ENCODE measurements around the gene ZMYM4. TPM values are rescaled to one million over a fixed set of nuclear protein-coding genes. Genes with fewer than 3 reads are reported as not detected.

ZMYM4 gene
- total RNA-seq, 1 donor from 2014 or later, result 19.8 TPM

DNA sequence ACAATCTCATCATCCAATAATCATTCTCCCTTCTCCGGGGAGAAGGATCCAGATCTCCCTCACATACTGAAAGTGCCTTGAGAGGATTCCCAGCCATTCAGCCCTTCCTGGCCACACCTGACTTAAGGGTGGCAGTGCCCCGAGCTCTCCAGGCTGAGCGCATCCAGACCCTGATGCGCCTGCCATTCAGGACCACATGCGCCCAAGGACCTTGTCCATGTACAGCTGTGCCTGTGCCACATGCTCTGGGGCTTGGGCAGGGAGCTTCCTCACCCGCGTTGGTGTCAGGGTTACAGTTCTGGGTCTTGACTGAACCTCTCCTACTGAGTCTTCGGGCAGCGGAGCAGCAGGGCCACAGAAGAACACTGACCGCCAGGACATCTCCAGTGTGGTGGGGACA, 167.6 kb downstream of the ZMYM4 start:
- DNase-seq (ENCODE audit: low read depth), result no peak
- no peak overlapping the region for H3K4me3 ChIP-seq (ENCODE audit: low read depth, low read length)
- TF ChIP-seq, protein P1, sequence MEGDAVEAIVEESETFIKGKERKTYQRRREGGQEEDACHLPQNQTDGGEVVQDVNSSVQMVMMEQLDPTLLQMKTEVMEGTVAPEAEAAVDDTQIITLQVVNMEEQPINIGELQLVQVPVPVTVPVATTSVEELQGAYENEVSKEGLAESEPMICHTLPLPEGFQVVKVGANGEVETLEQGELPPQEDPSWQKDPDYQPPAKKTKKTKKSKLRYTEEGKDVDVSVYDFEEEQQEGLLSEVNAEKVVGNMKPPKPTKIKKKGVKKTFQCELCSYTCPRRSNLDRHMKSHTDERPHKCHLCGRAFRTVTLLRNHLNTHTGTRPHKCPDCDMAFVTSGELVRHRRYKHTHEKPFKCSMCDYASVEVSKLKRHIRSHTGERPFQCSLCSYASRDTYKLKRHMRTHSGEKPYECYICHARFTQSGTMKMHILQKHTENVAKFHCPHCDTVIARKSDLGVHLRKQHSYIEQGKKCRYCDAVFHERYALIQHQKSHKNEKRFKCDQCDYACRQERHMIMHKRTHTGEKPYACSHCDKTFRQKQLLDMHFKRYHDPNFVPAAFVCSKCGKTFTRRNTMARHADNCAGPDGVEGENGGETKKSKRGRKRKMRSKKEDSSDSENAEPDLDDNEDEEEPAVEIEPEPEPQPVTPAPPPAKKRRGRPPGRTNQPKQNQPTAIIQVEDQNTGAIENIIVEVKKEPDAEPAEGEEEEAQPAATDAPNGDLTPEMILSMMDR (conservative IDR thresholded peaks at IDR 0.05; ENCODE audit: low read depth, low read length), result no peak

DNA sequence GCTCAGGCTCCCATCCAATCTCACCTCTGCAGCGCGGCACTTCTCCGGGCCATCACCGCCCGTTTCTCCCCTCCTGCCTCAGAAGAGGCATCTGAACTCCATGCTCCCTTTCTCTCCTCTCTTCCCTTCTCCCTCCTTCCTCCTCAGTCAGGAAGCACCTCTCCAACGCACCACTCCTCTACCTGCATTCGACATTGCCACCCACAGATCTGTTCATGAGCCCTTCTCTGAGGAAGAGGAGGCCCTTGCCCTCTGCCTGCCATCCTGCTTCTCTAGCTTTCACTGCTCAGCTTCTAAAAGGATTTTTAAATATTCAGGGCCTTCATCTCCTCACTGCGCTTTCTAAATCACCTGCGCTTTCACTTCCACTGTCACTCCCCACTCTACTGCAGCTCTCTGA, 168.7 kb downstream of the ZMYM4 start:
- H3K4me3 ChIP-seq (ENCODE audit: low read depth, low read length), result no peak overlapping the region
- TF ChIP-seq, protein P1 (conservative IDR thresholded peaks at IDR 0.05; ENCODE audit: low read depth, low read length), result no peak
- DNase-seq (ENCODE audit: low read depth), result no peak

DNA sequence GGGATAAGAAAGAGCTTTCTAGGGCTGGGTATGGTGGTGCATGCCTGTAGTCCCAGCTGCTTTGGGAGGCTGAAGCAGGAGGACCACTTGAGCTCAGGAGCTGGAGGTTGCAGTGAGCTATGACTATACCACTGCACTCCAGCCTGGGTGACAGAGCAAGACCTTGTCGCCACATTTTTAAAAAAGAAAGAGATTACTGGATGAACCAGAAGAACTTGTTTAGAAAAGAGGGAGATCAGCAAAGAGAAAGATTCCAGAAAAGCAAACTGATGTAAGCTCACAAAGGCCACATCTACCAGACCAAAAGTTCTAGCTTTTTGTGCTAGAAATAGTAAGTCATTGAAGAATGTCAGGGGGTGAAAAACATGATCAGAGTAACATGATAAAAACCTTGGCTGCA, 171.1 kb downstream of the ZMYM4 start:
- H3K4me3 ChIP-seq (ENCODE audit: low read depth, low read length), result no peak overlapping the region
- TF ChIP-seq, protein P1 (conservative IDR thresholded peaks at IDR 0.05; ENCODE audit: low read depth, low read length), result no peak
- no peak for DNase-seq (ENCODE audit: low read depth)

DNA sequence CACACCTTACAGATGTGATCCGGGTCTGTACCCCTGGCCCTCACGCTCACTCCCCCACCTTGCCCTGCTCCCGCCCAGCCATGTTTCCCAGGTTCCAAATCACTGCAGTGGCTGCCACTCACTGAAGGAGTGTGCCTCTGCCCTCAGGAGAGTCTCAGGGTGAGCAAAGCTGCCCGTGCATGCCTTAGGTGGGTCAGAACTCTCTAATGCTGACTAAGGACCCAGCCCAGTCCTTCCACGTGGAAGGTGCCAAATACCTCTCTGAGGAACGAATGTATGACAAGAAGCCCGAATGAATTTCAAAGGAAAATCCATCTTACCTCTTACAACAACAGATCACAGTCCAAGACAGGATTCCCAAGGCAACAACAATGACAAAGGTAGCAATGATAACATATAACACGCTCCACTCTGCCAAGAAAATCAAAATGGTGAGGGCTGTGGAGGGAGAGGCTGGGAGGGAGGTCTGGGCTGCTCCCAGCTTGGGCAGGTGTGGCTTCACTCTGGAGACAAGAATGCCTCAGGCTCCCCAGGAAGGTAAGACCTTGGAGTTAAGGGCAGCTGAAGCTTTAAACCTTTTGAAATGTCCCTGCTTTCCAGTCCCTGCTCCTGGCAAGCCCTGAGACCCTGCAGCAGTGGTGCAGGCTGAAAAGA, 173.5 kb downstream of the ZMYM4 start:
- H3K4me3 ChIP-seq (ENCODE audit: low read depth, low read length), result no peak overlapping the region
- DNase-seq (ENCODE audit: low read depth), result no peak
- TF ChIP-seq, protein P1 (conservative IDR thresholded peaks at IDR 0.05; ENCODE audit: low read depth, low read length), result no peak

DNA sequence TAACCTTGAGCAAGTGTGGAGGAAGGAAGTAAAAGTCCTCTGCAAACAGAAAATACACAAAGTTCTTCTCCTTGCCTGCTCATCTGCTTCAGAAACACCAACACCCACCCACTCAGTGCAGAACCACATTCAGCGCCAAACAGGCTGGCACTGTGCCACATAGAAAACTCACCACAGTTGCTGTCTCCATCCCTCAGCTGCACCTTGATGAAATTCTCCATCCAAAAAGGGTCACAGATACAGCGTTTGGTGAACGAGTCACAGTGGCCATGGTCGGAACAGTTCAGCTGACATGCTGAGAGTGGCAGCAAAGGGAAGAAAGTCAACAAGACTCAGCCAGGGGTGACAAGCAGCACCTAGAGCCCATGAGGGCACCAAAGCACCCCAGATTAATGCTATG, 174.2 kb downstream of the ZMYM4 start:
- TF ChIP-seq, protein P1 (conservative IDR thresholded peaks at IDR 0.05; ENCODE audit: low read depth, low read length), result no peak
- no peak overlapping the region for H3K4me3 ChIP-seq (ENCODE audit: low read depth, low read length)
- DNase-seq (ENCODE audit: low read depth), result no peak

DNA sequence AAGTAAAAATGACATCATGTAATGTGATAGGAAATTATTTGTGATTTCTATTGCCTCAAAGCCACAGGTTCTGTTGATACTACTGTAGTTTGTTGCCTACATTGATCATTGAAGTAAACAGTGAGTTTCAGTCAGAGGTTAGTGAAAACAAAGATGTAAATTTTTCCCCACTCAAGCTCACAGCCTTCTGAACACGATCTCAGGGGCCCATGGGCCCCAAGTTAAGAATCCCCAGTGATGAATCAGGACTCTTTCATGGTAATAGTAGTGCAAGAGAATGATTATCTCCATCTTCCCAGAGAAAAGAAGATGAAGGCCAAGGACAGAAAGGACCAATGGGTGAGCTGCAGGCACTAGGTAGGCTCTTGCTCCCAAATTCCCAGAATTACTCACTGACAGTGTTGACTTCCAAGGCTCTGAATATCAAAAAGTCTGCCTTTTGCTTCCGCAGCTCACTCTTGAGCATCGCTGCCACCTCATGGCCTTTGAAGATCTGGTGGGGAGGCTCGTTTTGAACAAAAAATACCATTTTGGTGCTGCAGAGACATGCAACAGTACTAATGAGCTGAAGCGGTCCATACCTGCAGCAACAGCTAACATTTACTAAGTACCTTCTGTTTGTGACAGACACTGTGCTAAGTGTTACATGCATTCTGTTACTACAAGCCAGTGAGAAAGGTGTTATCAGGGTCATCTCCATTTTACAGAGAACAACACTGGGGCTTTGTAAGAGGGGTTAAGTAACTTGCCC, 175.4 kb downstream of the ZMYM4 start:
- no peak for DNase-seq (ENCODE audit: low read depth)
- TF ChIP-seq, protein P1 (conservative IDR thresholded peaks at IDR 0.05; ENCODE audit: low read depth, low read length), result no peak

DNA sequence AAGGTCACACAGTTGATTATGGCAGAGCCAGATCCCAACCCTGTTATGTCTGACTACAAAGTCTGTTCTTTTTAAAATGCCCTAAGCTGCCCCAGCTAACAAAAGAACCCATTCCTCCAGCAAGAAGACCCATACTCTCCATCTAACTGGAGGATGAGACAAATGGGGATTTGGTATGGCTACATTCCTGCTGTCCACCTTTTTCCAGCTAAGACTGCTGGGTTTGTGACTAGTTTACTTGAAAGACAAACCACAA, 175.9 kb downstream of the ZMYM4 start:
- H3K4me3 ChIP-seq (ENCODE audit: low read depth, low read length), result no peak overlapping the region
- DNase-seq (ENCODE audit: low read depth), result no peak
- TF ChIP-seq, protein P1 (conservative IDR thresholded peaks at IDR 0.05; ENCODE audit: low read depth, low read length), result no peak

More for the DNA sequence above, 175.4 kb downstream of the ZMYM4 start:
- H3K4me3 ChIP-seq (ENCODE audit: low read depth, low read length), result no peak overlapping the region

Measured in epithelial cell of proximal tubule (primary cell).